Activated naive CD4-positive, alpha-beta T cell treated with anti-CD3 and anti-CD28 coated beads, Interleukin-2, amount 50 U/mL, for 72 hours (primary cell): ENCODE data around the gene FRMD1. TPM values are rescaled to one million over a fixed set of nuclear protein-coding genes. Genes with fewer than 3 reads are reported as not detected.

Experiments used
- ATAC-seq, 2 donors: fragments of 150-1000 bp; cut with Tn5 transposase; 2 replicates each; pipeline ENCODE4 v1.10.0; 2021; ENCODE audit warnings: mild to moderate bottlenecking in 2 of 2, moderate library complexity in 2 of 2
- DNase-seq, 2 donors: peaks; one replicate each; pipeline ENCODE4 v3.0.0; 2021 to 2022; ENCODE audit warnings: low spot score in 2 of 2
- H3K27ac Mint-ChIP-seq, 2 donors: one replicate each; pipeline ENCODE4 v1.8.0; 2022; ENCODE audit warnings: mild to moderate bottlenecking in 2 of 2, mixed read lengths in 2 of 2
- H3K36me3 Mint-ChIP-seq, 2 donors: one replicate each; pipeline ENCODE4 v1.8.0; 2022; ENCODE audit warnings: mixed read lengths in 2 of 2
- H3K9me3 Mint-ChIP-seq, 2 donors: one replicate each; pipeline ENCODE4 v1.8.0; 2022; ENCODE audit warnings: mixed read lengths in 2 of 2
- total RNA-seq, 2 donors: library from RNA; stranded (reverse); gene quantifications; one replicate each; pipeline ENCODE4 v1.2.3, GENCODE V29; 2022

FRMD1 gene
- total RNA-seq, 2 donors from 2014 or later: not detected

GRCh38 chr6:168056892-168057527, 22.0 kb downstream of the FRMD1 start:
- Mint-ChIP-seq H3K36me3 (no peaks in the 10 kb centered on the region), H3K9me3 (no peaks in the 10 kb centered on the region), H3K27ac (no peak overlapping the region)
- ATAC-seq: no peak
- DNase-seq: no peak

GRCh38 chr6:168055696-168056489, 23.1 kb downstream of the FRMD1 start:
- no peak for DNase-seq
- Mint-ChIP-seq H3K36me3 (no peaks in the 10 kb centered on the region), H3K27ac (no peak overlapping the region), H3K9me3 (no peaks in the 10 kb centered on the region)
- ATAC-seq: no peak

- no peaks in the 10 kb centered on the region for H3K9me3 Mint-ChIP-seq
- H3K36me3 Mint-ChIP-seq: no peaks in the 10 kb centered on the region
- no peak overlapping the region for H3K27ac Mint-ChIP-seq
- DNase-seq: no peak
- no peak for ATAC-seq
Measured at GRCh38 chr6:168054765-168055560, 24.0 kb downstream of the FRMD1 start.

GRCh38 chr6:168053957-168054471, 25.0 kb downstream of the FRMD1 start:
- no peak for DNase-seq
- no peak for ATAC-seq
- Mint-ChIP-seq H3K9me3 (no peaks in the 10 kb centered on the region), H3K27ac (no peak overlapping the region), H3K36me3 (no peaks in the 10 kb centered on the region)

GRCh38 chr6:168053086-168053956, 25.7 kb downstream of the FRMD1 start:
- H3K9me3 Mint-ChIP-seq: no peaks in the 10 kb centered on the region
- DNase-seq (no peak), ATAC-seq (no peak)
- H3K27ac Mint-ChIP-seq: no peak overlapping the region
- H3K36me3 Mint-ChIP-seq: no peaks in the 10 kb centered on the region

GRCh38 chr6:168052291-168052891, 26.6 kb downstream of the FRMD1 start:
- Mint-ChIP-seq H3K27ac (no peak overlapping the region), H3K36me3 (no peaks in the 10 kb centered on the region), H3K9me3 (no peaks in the 10 kb centered on the region)
- ATAC-seq: no peak
- DNase-seq: no peak

- H3K27ac Mint-ChIP-seq: no peak overlapping the region
- no peaks in the 10 kb centered on the region for H3K9me3 Mint-ChIP-seq
- DNase-seq (no peak), ATAC-seq (no peak)
- no peaks in the 10 kb centered on the region for H3K36me3 Mint-ChIP-seq
Measured at GRCh38 chr6:168051648-168052047, 27.4 kb downstream of the FRMD1 start.

- H3K36me3 Mint-ChIP-seq: no peaks in the 10 kb centered on the region
Measured at GRCh38 chr6:168050881-168051586, 28.0 kb downstream of the FRMD1 start.

GRCh38 chr6:168050225-168050880, 28.7 kb downstream of the FRMD1 start:
- Mint-ChIP-seq H3K36me3 (no peaks in the 10 kb centered on the region), H3K27ac (no peak overlapping the region), H3K9me3 (no peaks in the 10 kb centered on the region)
- ATAC-seq (no peak), DNase-seq (no peak)

More at GRCh38 chr6:168050881-168051586, 28.0 kb downstream of the FRMD1 start:
- ATAC-seq: no peak
- Mint-ChIP-seq H3K9me3 (no peaks in the 10 kb centered on the region), H3K27ac (peak overlapping the region in 1 of 2 donors; percentile 49)
- DNase-seq: no peak

GRCh38 chr6:168049706-168050224, 29.2 kb downstream of the FRMD1 start:
- no peaks in the 10 kb centered on the region for H3K36me3 Mint-ChIP-seq
- no peak overlapping the region for H3K27ac Mint-ChIP-seq
- ATAC-seq (no peak), DNase-seq (no peak)
- H3K9me3 Mint-ChIP-seq: no peaks in the 10 kb centered on the region

- H3K36me3 Mint-ChIP-seq: no peaks in the 10 kb centered on the region
- ATAC-seq (no peak), DNase-seq (no peak)
- H3K9me3 Mint-ChIP-seq: no peaks in the 10 kb centered on the region
- H3K27ac Mint-ChIP-seq: no peak overlapping the region
Measured at GRCh38 chr6:168049277-168049676, 29.7 kb downstream of the FRMD1 start.

- Mint-ChIP-seq H3K36me3 (no peaks in the 10 kb centered on the region), H3K27ac (peak overlapping the region in 1 of 2 donors; percentile 44), H3K9me3 (no peaks in the 10 kb centered on the region)
- no peak for DNase-seq
- ATAC-seq: no peak
Measured at GRCh38 chr6:168048724-168049025, 30.3 kb downstream of the FRMD1 start.

- no peak overlapping the region for H3K27ac Mint-ChIP-seq
- DNase-seq: no peak
- H3K9me3 Mint-ChIP-seq: no peaks in the 10 kb centered on the region
- ATAC-seq: no peak
- no peaks in the 10 kb centered on the region for H3K36me3 Mint-ChIP-seq
Measured at GRCh38 chr6:168047841-168048723, 30.9 kb downstream of the FRMD1 start.

GRCh38 chr6:168046696-168047095, 32.3 kb downstream of the FRMD1 start:
- ATAC-seq: no peak
- peaks cover 0 to 4% of the 10 kb centered on the region in 2 donors for H3K36me3 Mint-ChIP-seq
- no peaks in the 10 kb centered on the region for H3K9me3 Mint-ChIP-seq
- no peak for DNase-seq
- no peak overlapping the region for H3K27ac Mint-ChIP-seq
